Kidney tubule cell (primary cell): ENCODE measurements around the gene CENPK.
"Not testable (repeated sequence)": the region's sequence is repeated elsewhere in the genome, so short reads cannot be mapped to it uniquely, and the experiment has no call there.

Experiments used
- DNase-seq: peaks from one replicate; pipeline ENCODE4 v3.0.0-alpha.2; 2018; ENCODE audit warnings: low spot score

The CENPK gene

GRCh38 chr5:65562731-65563701, at the start of gene CENPK, which contains the start of gene PPWD1:
Gene CENPK (minus strand): TSS chr5:65563168. CDS start chr5:65554907, 8,261 bp downstream.
Gene PPWD1 (plus strand): TSS chr5:65563296. CDS start chr5:65563311, 15 bp downstream.
- DNase-seq = peak; percentile 97

GRCh38 chr5:65612298-65612907, 49.4 kb upstream of the CENPK start:
- peak; percentile 58 for DNase-seq

- DNase-seq = peak; percentile 98
Measured at GRCh38 chr5:65611524-65611923, 48.6 kb upstream of the CENPK start.

GRCh38 chr5:65601761-65602160, 38.8 kb upstream of the CENPK start:
- not testable (repeated sequence) for DNase-seq

GRCh38 chr5:65588694-65589093, 25.7 kb upstream of the CENPK start:
- no peak for DNase-seq

GRCh38 chr5:65577141-65577540, 14.2 kb upstream of the CENPK start:
- no peak for DNase-seq

- no peak for DNase-seq
Measured at GRCh38 chr5:65570598-65571226, 7.7 kb upstream of the CENPK start.

- DNase-seq = no peak
Measured at GRCh38 chr5:65566505-65566904, 3.5 kb upstream of the CENPK start.

GRCh38 chr5:65563777-65564176, 809 bp upstream of the CENPK start:
- no peak for DNase-seq

- no peak for DNase-seq
Measured at GRCh38 chr5:65556718-65557117, 6.2 kb downstream of the CENPK start.

GRCh38 chr5:65556181-65556580, 6.8 kb downstream of the CENPK start:
- DNase-seq = no peak

- peak; percentile 19 for DNase-seq
Measured at GRCh38 chr5:65555287-65555686, 7.7 kb downstream of the CENPK start.

GRCh38 chr5:65553941-65554340, 9.0 kb downstream of the CENPK start:
- DNase-seq = no peak

- DNase-seq = no peak
Measured at GRCh38 chr5:65548281-65548680, 14.7 kb downstream of the CENPK start.

GRCh38 chr5:65546141-65546540, 16.8 kb downstream of the CENPK start:
- no peak for DNase-seq

GRCh38 chr5:65544473-65544872, 18.5 kb downstream of the CENPK start:
- DNase-seq = no peak

- peak; percentile 1 for DNase-seq
Measured at GRCh38 chr5:65539827-65540226, 23.1 kb downstream of the CENPK start.

GRCh38 chr5:65535529-65535987, 27.4 kb downstream of the CENPK start:
- no peak for DNase-seq

- DNase-seq = no peak
Measured at GRCh38 chr5:65530904-65531303, 32.1 kb downstream of the CENPK start.

GRCh38 chr5:65525726-65526125, 37.2 kb downstream of the CENPK start:
- no peak for DNase-seq

GRCh38 chr5:65512170-65512937, 50.6 kb downstream of the CENPK start:
- DNase-seq = peak; percentile 36

GRCh38 chr5:65508978-65509377, 54.0 kb downstream of the CENPK start:
- no peak for DNase-seq
